Panc1 (cell line): ENCODE data around the gene VASP.

Experiments
- POLR2AphosphoS5 ChIP-seq: IDR thresholded peaks from 2 replicates; pipeline ENCODE4 v1.6.1; 2012; ENCODE audit warnings: mild to moderate bottlenecking, low read depth, low read length, moderate library complexity
- TF ChIP-seq, protein P1 (sequence below): fragments of 450-650 bp; IDR thresholded peaks from 2 replicates; pipeline ENCODE4 v1.5.1; 2017; ENCODE audit warnings: mild to moderate bottlenecking
- TF ChIP-seq, protein P2 (sequence below), 2 experiments: IDR thresholded peaks; 2 replicates each; pipeline ENCODE4 v1.6.1; 2011 to 2012; ENCODE audit warnings: low read depth in 2 of 2, control low read depth in 1 of 2, low read length in 1 of 2, mild to moderate bottlenecking in 1 of 2, moderate library complexity in 1 of 2; ENCODE audit not compliant: insufficient read depth in 1 of 2

DNA sequence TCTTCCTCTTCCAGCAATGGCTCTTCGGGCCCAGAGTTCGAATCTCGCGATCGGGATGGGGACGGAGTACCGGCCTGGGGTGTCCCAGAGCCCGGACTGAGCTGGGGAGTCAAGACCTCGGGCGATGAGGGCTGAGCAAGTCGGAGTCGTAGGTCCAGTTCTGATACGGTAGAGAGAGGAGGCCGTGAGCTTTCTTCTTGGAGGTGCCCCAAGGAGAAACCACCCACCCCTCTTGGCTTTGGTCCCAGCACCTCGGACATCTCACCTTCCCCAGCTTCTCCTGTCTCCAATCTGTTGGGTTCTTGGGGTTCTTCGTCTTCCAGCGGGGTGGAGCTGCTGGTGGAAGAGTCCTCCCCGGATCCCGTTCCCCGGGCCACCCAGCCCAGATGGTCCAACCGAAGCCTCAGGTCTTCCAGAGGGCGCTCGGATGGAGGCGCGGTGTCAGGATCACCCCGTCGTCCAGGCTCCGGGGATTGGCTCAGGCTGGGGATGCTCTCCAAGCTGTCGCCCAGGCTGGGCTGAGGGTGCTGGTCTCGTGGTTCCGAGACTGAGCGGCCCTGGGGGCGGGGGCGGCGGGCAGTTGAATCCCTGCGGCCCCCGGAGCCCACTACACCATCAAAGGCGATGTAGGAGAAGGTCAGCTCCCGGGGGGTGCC is 12.9 kb upstream of the VASP start:
- TF ChIP-seq POLR2AphosphoS5, result no peak
- TF ChIP-seq, protein P1, sequence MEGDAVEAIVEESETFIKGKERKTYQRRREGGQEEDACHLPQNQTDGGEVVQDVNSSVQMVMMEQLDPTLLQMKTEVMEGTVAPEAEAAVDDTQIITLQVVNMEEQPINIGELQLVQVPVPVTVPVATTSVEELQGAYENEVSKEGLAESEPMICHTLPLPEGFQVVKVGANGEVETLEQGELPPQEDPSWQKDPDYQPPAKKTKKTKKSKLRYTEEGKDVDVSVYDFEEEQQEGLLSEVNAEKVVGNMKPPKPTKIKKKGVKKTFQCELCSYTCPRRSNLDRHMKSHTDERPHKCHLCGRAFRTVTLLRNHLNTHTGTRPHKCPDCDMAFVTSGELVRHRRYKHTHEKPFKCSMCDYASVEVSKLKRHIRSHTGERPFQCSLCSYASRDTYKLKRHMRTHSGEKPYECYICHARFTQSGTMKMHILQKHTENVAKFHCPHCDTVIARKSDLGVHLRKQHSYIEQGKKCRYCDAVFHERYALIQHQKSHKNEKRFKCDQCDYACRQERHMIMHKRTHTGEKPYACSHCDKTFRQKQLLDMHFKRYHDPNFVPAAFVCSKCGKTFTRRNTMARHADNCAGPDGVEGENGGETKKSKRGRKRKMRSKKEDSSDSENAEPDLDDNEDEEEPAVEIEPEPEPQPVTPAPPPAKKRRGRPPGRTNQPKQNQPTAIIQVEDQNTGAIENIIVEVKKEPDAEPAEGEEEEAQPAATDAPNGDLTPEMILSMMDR, result no peak
- TF ChIP-seq, protein P2, sequence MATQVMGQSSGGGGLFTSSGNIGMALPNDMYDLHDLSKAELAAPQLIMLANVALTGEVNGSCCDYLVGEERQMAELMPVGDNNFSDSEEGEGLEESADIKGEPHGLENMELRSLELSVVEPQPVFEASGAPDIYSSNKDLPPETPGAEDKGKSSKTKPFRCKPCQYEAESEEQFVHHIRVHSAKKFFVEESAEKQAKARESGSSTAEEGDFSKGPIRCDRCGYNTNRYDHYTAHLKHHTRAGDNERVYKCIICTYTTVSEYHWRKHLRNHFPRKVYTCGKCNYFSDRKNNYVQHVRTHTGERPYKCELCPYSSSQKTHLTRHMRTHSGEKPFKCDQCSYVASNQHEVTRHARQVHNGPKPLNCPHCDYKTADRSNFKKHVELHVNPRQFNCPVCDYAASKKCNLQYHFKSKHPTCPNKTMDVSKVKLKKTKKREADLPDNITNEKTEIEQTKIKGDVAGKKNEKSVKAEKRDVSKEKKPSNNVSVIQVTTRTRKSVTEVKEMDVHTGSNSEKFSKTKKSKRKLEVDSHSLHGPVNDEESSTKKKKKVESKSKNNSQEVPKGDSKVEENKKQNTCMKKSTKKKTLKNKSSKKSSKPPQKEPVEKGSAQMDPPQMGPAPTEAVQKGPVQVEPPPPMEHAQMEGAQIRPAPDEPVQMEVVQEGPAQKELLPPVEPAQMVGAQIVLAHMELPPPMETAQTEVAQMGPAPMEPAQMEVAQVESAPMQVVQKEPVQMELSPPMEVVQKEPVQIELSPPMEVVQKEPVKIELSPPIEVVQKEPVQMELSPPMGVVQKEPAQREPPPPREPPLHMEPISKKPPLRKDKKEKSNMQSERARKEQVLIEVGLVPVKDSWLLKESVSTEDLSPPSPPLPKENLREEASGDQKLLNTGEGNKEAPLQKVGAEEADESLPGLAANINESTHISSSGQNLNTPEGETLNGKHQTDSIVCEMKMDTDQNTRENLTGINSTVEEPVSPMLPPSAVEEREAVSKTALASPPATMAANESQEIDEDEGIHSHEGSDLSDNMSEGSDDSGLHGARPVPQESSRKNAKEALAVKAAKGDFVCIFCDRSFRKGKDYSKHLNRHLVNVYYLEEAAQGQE (IDR thresholded peaks at IDR 0.05; ENCODE audit: insufficient read depth in 1 of 2, low read depth in 2 of 2, low read length in 1 of 2), result no peak
